Measurements from ENCODE around the gene HOXC9.

DNA sequence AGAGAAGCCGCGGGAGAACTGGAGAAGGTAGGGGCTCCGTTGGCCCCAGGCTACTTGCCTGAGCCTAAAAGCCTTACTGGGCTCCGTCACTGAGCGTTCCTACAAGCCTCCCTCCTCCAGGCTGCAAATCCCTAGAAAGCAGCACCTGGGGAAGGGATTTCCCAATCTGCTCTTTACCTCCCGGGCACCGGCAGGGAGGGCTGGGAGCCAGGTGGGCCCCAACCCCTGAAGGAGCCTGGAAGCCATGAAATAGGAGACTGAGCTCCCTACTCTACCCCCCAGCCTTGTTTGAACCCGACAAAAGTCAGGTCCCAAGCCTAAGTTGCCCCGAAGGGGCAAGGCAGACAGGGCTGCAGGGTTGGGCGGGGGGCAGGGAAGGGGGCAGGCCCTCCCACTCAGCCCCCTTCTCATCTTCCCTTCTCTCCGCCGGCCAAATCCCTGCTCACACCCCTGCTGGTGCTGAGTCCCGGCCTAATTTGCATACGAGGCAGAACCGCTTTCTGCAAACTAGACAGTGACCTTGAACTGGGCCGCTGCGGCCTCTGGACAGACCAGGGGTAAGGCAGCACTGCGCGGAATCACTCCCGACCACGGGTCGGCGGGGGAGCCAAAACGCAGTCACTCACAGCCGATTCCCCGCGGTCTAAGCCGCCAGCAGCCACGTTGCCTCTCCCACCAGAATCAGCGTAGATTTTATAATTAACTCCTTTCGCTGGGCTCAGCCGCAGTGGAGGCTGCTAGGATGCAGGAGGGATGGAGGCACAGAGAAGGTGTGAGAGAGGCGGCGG, 49.0 kb upstream of the HOXC9 start:
- no peak for TF ChIP-seq SUZ12 (IDR thresholded peaks at IDR 0.05; ENCODE audit: extremely low read depth, insufficient read depth, insufficient read length)
- no peak for TF ChIP-seq YY1 (IDR thresholded peaks at IDR 0.05; ENCODE audit: insufficient read depth, insufficient read length)
- no peak for TF ChIP-seq ZNF274 (IDR thresholded peaks at IDR 0.05; ENCODE audit: low read depth, low read length)
